A549 (cell line): ENCODE data around the gene BCKDK. TPM values are rescaled to one million over a fixed set of nuclear protein-coding genes. Genes with fewer than 3 reads are reported as not detected.

Experiments
- ATAC-seq, 2 experiments: fragments of 200-7000 bp in 1 of 2; fragments of >200 bp in 1 of 2; cut with Nextera tagmentation in 1 of 2; cut with Tn5 transposase in 1 of 2; 3 replicates each; pipeline versions ENCODE4 v1.8.0 to v1.9.1; 2018 to 2020; ENCODE audit warnings: mild to moderate bottlenecking in 1 of 2, moderate library complexity in 1 of 2
- CTCF ChIA-PET: fragments of 300-600 bp; sonication (Branson Sonifier 250); formaldehyde crosslinking; extraction: SDS; loops from one replicate; lab custom pipeline; 2021; ENCODE audit warnings: antibody characterized with exemption, inconsistent platforms; lab: Yijun Ruan, JAX
- POLR2A ChIA-PET: fragments of 350-600 bp; formaldehyde crosslinking; extraction: SDS; loops from one replicate; lab custom pipeline; 2021; ENCODE audit warnings: antibody characterized with exemption, inconsistent platforms; lab: Yijun Ruan, JAX
- DNase-seq, 2 experiments: peaks; one replicate each; pipeline versions ENCODE4 v3.0.0 to v3.0.0-alpha.2; 2011 to 2016; ENCODE audit warnings: low read depth in 1 of 2, low spot score in 1 of 2
- FAIRE-seq: peaks from 2 replicates; lab custom pipeline; 2011; peaks lifted over from hg19 to GRCh38; lab: Jason Lieb, UNC
- H3K27ac ChIP-seq, 2 experiments: fragments of >200 bp; sonication (Bioruptor Twin); formaldehyde crosslinking; 3 replicates each; pipeline ENCODE4 v1.5.1; 2016 to 2017
- H3K4me1 ChIP-seq: fragments of >200 bp; sonication (Bioruptor Twin); formaldehyde crosslinking; 3 replicates; pipeline ENCODE4 v1.6.1; 2016
- H3K4me2 ChIP-seq: fragments of >200 bp; sonication (Bioruptor Twin); formaldehyde crosslinking; 3 replicates; pipeline ENCODE4 v1.6.1; 2016
- H3K4me3 ChIP-seq: fragments of >200 bp; sonication (Bioruptor Twin); formaldehyde crosslinking; 3 replicates; pipeline ENCODE4 v1.5.1; 2016
- H3K9me3 ChIP-seq: fragments of >200 bp; sonication (Bioruptor Twin); formaldehyde crosslinking; 3 replicates; pipeline ENCODE4 v1.6.1; 2016
- BHLHE40 ChIP-seq: IDR thresholded peaks from 2 replicates; pipeline ENCODE4 v1.6.1; 2012; ENCODE audit warnings: low read depth, low read length, inconsistent platforms
- CBX2 ChIP-seq: fragments of 200-600 bp; sonication (generic); IDR thresholded peaks from 2 replicates; pipeline ENCODE4 v1.6.1; 2016; ENCODE audit warnings: low read depth, mild to moderate bottlenecking, borderline replicate concordance
- CHD4 ChIP-seq: fragments of 200-600 bp; sonication (generic); IDR thresholded peaks from 2 replicates; pipeline ENCODE4 v1.6.1; 2016; ENCODE audit warnings: antibody characterized with exemption, mild to moderate bottlenecking, borderline replicate concordance
- EP300 ChIP-seq, 2 experiments: fragments of >200 bp; sonication (Bioruptor Twin); formaldehyde crosslinking; IDR thresholded peaks; 2 replicates in 1 of 2; 3 replicates in 1 of 2; pipeline ENCODE4 v1.6.1; 2016 to 2017
- FOSL2 ChIP-seq, 2 experiments: fragments of 450-650 bp in 1 of 2; fragments of >200 bp in 1 of 2; sonication (Bioruptor Twin) in 1 of 2; formaldehyde crosslinking; IDR thresholded peaks; 2 replicates each; pipeline versions ENCODE4 v1.5.0 to v1.6.1; 2016 to 2020; ENCODE audit warnings: mild to moderate bottlenecking in 1 of 2, moderate library complexity in 1 of 2
- GATA3 ChIP-seq: IDR thresholded peaks from 2 replicates; pipeline ENCODE4 v1.6.1; 2012; ENCODE audit warnings: borderline replicate concordance
- HEYL ChIP-seq: fragments of 250-450 bp; sonication (Bioruptor Pico); IDR thresholded peaks from 2 replicates; pipeline ENCODE4 v1.8.0; 2021; ENCODE audit warnings: mild to moderate bottlenecking, moderate library complexity
- HOXB13 ChIP-seq: fragments of 250-450 bp; sonication (Bioruptor Pico); IDR thresholded peaks from 2 replicates; pipeline ENCODE4 v1.5.0; 2020; ENCODE audit warnings: low read depth, mild to moderate bottlenecking, moderate library complexity
- JUN ChIP-seq, 2 experiments: fragments of >200 bp; sonication (Bioruptor Twin); formaldehyde crosslinking; IDR thresholded peaks; 2 replicates in 1 of 2; 3 replicates in 1 of 2; pipeline ENCODE4 v1.6.1; 2016 to 2017
- JUNB ChIP-seq: fragments of >200 bp; sonication (Bioruptor Twin); formaldehyde crosslinking; IDR thresholded peaks from 2 replicates; pipeline ENCODE4 v1.6.1; 2016
- KDM5A ChIP-seq: fragments of 200-600 bp; sonication (generic); IDR thresholded peaks from 2 replicates; pipeline ENCODE4 v1.6.1; 2016; ENCODE audit warnings: antibody characterized with exemption, mild to moderate bottlenecking
- MAFK ChIP-seq: fragments of 450-650 bp; IDR thresholded peaks from 2 replicates; pipeline ENCODE4 v1.6.1; 2014; ENCODE audit not compliant: partially characterized antibody
- MAZ ChIP-seq: fragments of 150-350 bp; IDR thresholded peaks from 2 replicates; pipeline ENCODE4 v1.6.1; 2014; ENCODE audit warnings: antibody characterized with exemption, low read depth, low read length, borderline replicate concordance
- NPAS2 ChIP-seq: fragments of 250-450 bp; sonication (Bioruptor Pico); IDR thresholded peaks from 2 replicates; pipeline ENCODE4 v1.8.0; 2022; ENCODE audit warnings: mild to moderate bottlenecking, moderate library complexity, borderline replicate concordance
- PHF8 ChIP-seq: fragments of 200-600 bp; sonication (generic); IDR thresholded peaks from 2 replicates; pipeline ENCODE4 v1.6.1; 2016; ENCODE audit warnings: low read depth, mild to moderate bottlenecking, antibody characterized with exemption, moderate library complexity, borderline replicate concordance
- RAD21 ChIP-seq, 2 experiments: fragments of >200 bp in 1 of 2; sonication (Bioruptor Twin) in 1 of 2; formaldehyde crosslinking in 1 of 2; IDR thresholded peaks in 1 of 2; conservative IDR thresholded peaks in 1 of 2; 2 replicates in 1 of 2; 3 replicates in 1 of 2; pipeline ENCODE4 v1.6.1; 2012 to 2018; ENCODE audit warnings: inconsistent platforms in 1 of 2
- RARB ChIP-seq: fragments of 250-450 bp; sonication (Bioruptor Pico); IDR thresholded peaks from 2 replicates; pipeline ENCODE4 v1.8.0; 2021; ENCODE audit warnings: mild to moderate bottlenecking, moderate library complexity
- SREBF2 ChIP-seq: fragments of 450-650 bp; IDR thresholded peaks from 2 replicates; pipeline ENCODE4 v1.6.1; 2014; ENCODE audit warnings: mild to moderate bottlenecking, moderate library complexity
- TP53 ChIP-seq: fragments of 250-450 bp; sonication (Bioruptor Pico); IDR thresholded peaks from 2 replicates; pipeline ENCODE4 v1.5.0; 2021; ENCODE audit warnings: mild to moderate bottlenecking, moderate library complexity
- WGBS: methylation state at CpG from one replicate; pipeline ENCODE4 v1.1.6; 2017; ENCODE audit errors: missing lambda C conversion rate; 5-methylcytosine and 5-hydroxymethylcytosine counted together
- polyA minus RNA-seq: library from RNA; depleted of rRNA, polyadenylated mRNA; stranded (reverse); fragments of >200 nt; gene quantifications from 2 replicates; pipeline ENCODE4 v1.2.3, GENCODE V29; 2011; rRNA and poly(A)+ RNA removed
- polyA plus RNA-seq, 4 experiments: library from polyadenylated mRNA; depleted of rRNA in 3 of 4; stranded (reverse); fragments of >200 nt; fragmentation: RNase III in 1 of 4; extraction: RNeasy Plus Mini Kit Qiagen cat#74134 plus additional on column Dnase treatment in 1 of 4; gene quantifications; 2 replicates in 3 of 4; 3 replicates in 1 of 4; pipeline ENCODE4 v1.2.3, GENCODE V29; 2011 to 2017
- TF ChIP-seq, protein P1 (sequence below): fragments of 200-600 bp; sonication (generic); IDR thresholded peaks from 2 replicates; pipeline ENCODE4 v1.6.1; 2016; ENCODE audit warnings: antibody characterized with exemption, mild to moderate bottlenecking, moderate library complexity
- TF ChIP-seq, protein P2 (sequence below): IDR thresholded peaks from 2 replicates; pipeline ENCODE4 v1.6.1; 2012
- TF ChIP-seq, protein P3 (sequence below): IDR thresholded peaks from 2 replicates; pipeline ENCODE4 v1.6.1; 2012; ENCODE audit warnings: low read depth, borderline replicate concordance
- TF ChIP-seq, protein P4 (sequence below): fragments of 150-350 bp; IDR thresholded peaks from 2 replicates; pipeline ENCODE4 v1.6.1; 2014; ENCODE audit warnings: low read depth, mild to moderate bottlenecking, low read length
- TF ChIP-seq, protein P5 (sequence below): fragments of 250-450 bp; sonication (Bioruptor Pico); IDR thresholded peaks from 2 replicates; pipeline ENCODE4 v1.5.0; 2021; ENCODE audit warnings: mild to moderate bottlenecking, moderate library complexity, borderline replicate concordance
- TF ChIP-seq, protein P6 (sequence below): fragments of >200 bp; sonication (Bioruptor Twin); formaldehyde crosslinking; IDR thresholded peaks from 3 replicates; pipeline ENCODE4 v1.6.1; 2016
- TF ChIP-seq, protein P7 (sequence below): fragments of >200 bp; sonication (Bioruptor Twin); formaldehyde crosslinking; IDR thresholded peaks from 3 replicates; pipeline ENCODE4 v1.5.1; 2016

The BCKDK gene
- polyA plus RNA-seq (2011; rRNA removed) (20.7 and 22.1 TPM in 2 replicates), polyA plus RNA-seq (2017; fragmentation: RNase III; extraction: RNeasy Plus Mini Kit Qiagen cat#74134 plus additional on column Dnase treatment) (35.1 to 36.7 TPM (median 36.4 TPM) in 3 replicates), polyA minus RNA-seq (30.7 and 34.5 TPM in 2 replicates)
- polyA plus RNA-seq (2012; cell fraction: cytosol; rRNA removed), result 53.4 and 69.4 TPM in 2 replicates
- polyA plus RNA-seq (2012; cell fraction: nucleus; rRNA removed), result 51.4 and 63.1 TPM in 2 replicates

DNA sequence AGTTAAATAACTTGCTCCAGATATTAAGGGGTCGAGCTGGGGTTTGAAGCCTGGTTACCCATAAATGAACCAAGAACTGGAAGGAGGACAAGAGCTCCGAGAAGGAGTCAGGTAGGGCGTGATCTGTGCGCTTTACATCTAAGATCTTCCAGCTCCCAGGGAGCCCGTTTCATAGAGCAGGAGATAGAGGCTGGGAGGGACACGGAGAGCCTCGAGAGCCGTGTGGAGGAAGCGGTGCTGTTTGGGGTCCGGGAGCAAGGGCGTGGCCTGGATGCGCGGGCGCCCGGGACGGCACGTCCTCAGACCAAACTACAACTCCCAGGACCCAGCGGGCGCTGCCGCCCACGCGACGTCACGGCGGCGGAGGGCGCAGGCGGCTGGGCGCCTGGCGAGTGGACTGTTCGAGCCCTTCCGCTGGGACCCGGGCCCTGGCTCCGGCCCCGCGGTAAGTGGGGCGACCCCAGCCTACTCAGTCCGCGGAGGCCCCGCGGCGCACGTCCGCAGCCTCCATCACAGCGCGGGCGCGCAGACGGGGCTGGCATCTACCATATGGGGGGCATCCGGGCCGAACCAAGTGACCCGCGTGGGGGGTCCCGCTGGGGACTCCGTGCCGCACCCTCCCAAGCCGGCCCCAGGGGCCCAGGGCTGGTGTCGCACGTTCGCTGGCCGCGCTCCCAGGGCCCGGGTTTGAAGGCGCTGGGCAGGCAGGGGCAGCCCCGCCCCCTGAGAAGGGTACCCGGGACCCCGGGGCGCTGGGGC, at the start of gene BCKDK:
TSS of gene BCKDK (plus strand) at position 352 of the 759 bp plus-strand sequence. CDS start 838 bp downstream, outside the sequence.
- ATAC-seq, result peak; percentile 92 to 95
- POLR2A ChIA-PET, result interaction anchor here (1.0 to 1.3 kb wide), 2 partner anchors 9 kb away, joined by 4 read pairs; partner anchors contain the start of gene KAT8
- CTCF ChIA-PET, result interaction anchor here (1.6 to 20.3 kb wide), 3 partner anchors 34 to 123 kb away, joined by 3 to 166 read pairs (median 12); partner anchors contain the start of genes HSD3B7, ZNF646 and ZNF668
- no peaks in the 10 kb centered on the region for H3K9me3 ChIP-seq
- peak within 1 kb of the TSS; percentile 97 for H3K4me3 ChIP-seq
- peak; percentile 69 to 75 for DNase-seq
- H3K27ac ChIP-seq, result peak within 1 kb of the TSS; percentile 97 to 99
- 12% methylated on average over 20 of the region's 68 CpGs for WGBS
- H3K4me1 ChIP-seq, result peaks cover 15% of the 10 kb centered on the region
- FAIRE-seq, result no peak
- peak within 1 kb of the TSS; percentile 84 for H3K4me2 ChIP-seq
- peak; percentile 37 to 57; a peak in 3 of 5 replicates for TF ChIP-seq JUN (IDR thresholded peaks at IDR 0.05)
- no peak for TF ChIP-seq FOSL2 (IDR thresholded peaks at IDR 0.05)
- no peak for TF ChIP-seq FOSL2 (CRISPR knock-in tag; IDR thresholded peaks at IDR 0.05)
- TF ChIP-seq, protein P1, sequence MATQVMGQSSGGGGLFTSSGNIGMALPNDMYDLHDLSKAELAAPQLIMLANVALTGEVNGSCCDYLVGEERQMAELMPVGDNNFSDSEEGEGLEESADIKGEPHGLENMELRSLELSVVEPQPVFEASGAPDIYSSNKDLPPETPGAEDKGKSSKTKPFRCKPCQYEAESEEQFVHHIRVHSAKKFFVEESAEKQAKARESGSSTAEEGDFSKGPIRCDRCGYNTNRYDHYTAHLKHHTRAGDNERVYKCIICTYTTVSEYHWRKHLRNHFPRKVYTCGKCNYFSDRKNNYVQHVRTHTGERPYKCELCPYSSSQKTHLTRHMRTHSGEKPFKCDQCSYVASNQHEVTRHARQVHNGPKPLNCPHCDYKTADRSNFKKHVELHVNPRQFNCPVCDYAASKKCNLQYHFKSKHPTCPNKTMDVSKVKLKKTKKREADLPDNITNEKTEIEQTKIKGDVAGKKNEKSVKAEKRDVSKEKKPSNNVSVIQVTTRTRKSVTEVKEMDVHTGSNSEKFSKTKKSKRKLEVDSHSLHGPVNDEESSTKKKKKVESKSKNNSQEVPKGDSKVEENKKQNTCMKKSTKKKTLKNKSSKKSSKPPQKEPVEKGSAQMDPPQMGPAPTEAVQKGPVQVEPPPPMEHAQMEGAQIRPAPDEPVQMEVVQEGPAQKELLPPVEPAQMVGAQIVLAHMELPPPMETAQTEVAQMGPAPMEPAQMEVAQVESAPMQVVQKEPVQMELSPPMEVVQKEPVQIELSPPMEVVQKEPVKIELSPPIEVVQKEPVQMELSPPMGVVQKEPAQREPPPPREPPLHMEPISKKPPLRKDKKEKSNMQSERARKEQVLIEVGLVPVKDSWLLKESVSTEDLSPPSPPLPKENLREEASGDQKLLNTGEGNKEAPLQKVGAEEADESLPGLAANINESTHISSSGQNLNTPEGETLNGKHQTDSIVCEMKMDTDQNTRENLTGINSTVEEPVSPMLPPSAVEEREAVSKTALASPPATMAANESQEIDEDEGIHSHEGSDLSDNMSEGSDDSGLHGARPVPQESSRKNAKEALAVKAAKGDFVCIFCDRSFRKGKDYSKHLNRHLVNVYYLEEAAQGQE, result no peak
- TF ChIP-seq GATA3, result no peak
- TF ChIP-seq, protein P2, sequence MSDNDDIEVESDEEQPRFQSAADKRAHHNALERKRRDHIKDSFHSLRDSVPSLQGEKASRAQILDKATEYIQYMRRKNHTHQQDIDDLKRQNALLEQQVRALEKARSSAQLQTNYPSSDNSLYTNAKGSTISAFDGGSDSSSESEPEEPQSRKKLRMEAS, result peak; percentile 72
- TF ChIP-seq MAZ, result no peak
- TF ChIP-seq SREBF2, result no peak
- no peak for TF ChIP-seq HEYL (CRISPR knock-in tag)
- no peak for TF ChIP-seq RAD21 (conservative IDR thresholded peaks at IDR 0.05 in 1 of 2, IDR thresholded peaks at IDR 0.05 in 1 of 2)
- TF ChIP-seq EP300 (IDR thresholded peaks at IDR 0.05), result 0 out of 5 replicates have a peak, but pooled peaks of 1 of the 2 experiments have one; percentile 12
- TF ChIP-seq HOXB13, result no peak
- TF ChIP-seq, protein P3, sequence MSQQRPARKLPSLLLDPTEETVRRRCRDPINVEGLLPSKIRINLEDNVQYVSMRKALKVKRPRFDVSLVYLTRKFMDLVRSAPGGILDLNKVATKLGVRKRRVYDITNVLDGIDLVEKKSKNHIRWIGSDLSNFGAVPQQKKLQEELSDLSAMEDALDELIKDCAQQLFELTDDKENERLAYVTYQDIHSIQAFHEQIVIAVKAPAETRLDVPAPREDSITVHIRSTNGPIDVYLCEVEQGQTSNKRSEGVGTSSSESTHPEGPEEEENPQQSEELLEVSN, result peak; percentile 56; the same call in 1 of the 2 replicates
- peak; percentile 46; the same call in 1 of the 2 replicates for TF ChIP-seq PHF8
- TF ChIP-seq RARB (CRISPR knock-in tag), result no peak
- TF ChIP-seq, protein P4, sequence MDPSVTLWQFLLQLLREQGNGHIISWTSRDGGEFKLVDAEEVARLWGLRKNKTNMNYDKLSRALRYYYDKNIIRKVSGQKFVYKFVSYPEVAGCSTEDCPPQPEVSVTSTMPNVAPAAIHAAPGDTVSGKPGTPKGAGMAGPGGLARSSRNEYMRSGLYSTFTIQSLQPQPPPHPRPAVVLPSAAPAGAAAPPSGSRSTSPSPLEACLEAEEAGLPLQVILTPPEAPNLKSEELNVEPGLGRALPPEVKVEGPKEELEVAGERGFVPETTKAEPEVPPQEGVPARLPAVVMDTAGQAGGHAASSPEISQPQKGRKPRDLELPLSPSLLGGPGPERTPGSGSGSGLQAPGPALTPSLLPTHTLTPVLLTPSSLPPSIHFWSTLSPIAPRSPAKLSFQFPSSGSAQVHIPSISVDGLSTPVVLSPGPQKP, result no peak
- TF ChIP-seq, protein P5, sequence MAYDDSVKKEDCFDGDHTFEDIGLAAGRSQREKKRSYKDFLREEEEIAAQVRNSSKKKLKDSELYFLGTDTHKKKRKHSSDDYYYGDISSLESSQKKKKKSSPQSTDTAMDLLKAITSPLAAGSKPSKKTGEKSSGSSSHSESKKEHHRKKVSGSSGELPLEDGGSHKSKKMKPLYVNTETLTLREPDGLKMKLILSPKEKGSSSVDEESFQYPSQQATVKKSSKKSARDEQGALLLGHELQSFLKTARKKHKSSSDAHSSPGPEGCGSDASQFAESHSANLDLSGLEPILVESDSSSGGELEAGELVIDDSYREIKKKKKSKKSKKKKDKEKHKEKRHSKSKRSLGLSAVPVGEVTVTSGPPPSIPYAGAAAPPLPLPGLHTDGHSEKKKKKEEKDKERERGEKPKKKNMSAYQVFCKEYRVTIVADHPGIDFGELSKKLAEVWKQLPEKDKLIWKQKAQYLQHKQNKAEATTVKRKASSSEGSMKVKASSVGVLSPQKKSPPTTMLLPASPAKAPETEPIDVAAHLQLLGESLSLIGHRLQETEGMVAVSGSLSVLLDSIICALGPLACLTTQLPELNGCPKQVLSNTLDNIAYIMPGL, result no peak
- TF ChIP-seq, protein P6, sequence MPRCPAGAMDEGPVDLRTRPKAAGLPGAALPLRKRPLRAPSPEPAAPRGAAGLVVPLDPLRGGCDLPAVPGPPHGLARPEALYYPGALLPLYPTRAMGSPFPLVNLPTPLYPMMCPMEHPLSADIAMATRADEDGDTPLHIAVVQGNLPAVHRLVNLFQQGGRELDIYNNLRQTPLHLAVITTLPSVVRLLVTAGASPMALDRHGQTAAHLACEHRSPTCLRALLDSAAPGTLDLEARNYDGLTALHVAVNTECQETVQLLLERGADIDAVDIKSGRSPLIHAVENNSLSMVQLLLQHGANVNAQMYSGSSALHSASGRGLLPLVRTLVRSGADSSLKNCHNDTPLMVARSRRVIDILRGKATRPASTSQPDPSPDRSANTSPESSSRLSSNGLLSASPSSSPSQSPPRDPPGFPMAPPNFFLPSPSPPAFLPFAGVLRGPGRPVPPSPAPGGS, result 0 out of 3 replicates have a peak, but pooled peaks have one; percentile 43
- no peak for TF ChIP-seq MAFK
- no peak for TF ChIP-seq CBX2
- TF ChIP-seq KDM5A, result no peak
- TF ChIP-seq TP53 (CRISPR knock-in tag), result no peak
- no peak for TF ChIP-seq CHD4
- TF ChIP-seq BHLHE40, result no peak
- TF ChIP-seq, protein P7, sequence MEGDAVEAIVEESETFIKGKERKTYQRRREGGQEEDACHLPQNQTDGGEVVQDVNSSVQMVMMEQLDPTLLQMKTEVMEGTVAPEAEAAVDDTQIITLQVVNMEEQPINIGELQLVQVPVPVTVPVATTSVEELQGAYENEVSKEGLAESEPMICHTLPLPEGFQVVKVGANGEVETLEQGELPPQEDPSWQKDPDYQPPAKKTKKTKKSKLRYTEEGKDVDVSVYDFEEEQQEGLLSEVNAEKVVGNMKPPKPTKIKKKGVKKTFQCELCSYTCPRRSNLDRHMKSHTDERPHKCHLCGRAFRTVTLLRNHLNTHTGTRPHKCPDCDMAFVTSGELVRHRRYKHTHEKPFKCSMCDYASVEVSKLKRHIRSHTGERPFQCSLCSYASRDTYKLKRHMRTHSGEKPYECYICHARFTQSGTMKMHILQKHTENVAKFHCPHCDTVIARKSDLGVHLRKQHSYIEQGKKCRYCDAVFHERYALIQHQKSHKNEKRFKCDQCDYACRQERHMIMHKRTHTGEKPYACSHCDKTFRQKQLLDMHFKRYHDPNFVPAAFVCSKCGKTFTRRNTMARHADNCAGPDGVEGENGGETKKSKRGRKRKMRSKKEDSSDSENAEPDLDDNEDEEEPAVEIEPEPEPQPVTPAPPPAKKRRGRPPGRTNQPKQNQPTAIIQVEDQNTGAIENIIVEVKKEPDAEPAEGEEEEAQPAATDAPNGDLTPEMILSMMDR, result no peak
- no peak for TF ChIP-seq JUNB
- TF ChIP-seq NPAS2, result no peak
